K562 (cell line): Measurements from ENCODE around the gene SEH1L. TPM values are rescaled to one million over a fixed set of nuclear protein-coding genes. Genes with fewer than 3 reads are reported as not detected.

Experiments used
- CEBPG ChIP-seq, 3 experiments: fragments of 200-800 bp in 1 of 3; sonication (Bioruptor generic) in 1 of 3; sonication (generic) in 1 of 3; formaldehyde crosslinking in 1 of 3; IDR thresholded peaks in 2 of 3; conservative IDR thresholded peaks in 1 of 3; 2 replicates each; pipeline versions ENCODE4 v1.6.1 to v1.8.0; 2016 to 2022; ENCODE audit warnings: missing compliant biosample characterization in 2 of 3, missing genetic modification characterization in 2 of 3, mild to moderate bottlenecking in 1 of 3, missing genetic modification reagents in 1 of 3
- CREBBP ChIP-seq: IDR thresholded peaks from one replicate; pipeline ENCODE4 v1.6.1; 2012; ENCODE audit warnings: low read depth, mild to moderate bottlenecking, control low read depth, inconsistent platforms, low read length
- GTF2E2 ChIP-seq: fragments of 200-800 bp; sonication (Bioruptor generic); IDR thresholded peaks from 2 replicates; pipeline ENCODE4 v1.6.1; 2016; ENCODE audit warnings: missing genetic modification characterization, missing compliant biosample characterization
- MCM7 ChIP-seq, 2 experiments: fragments of 450-650 bp; IDR thresholded peaks; 2 replicates each; pipeline ENCODE4 v1.6.1; 2016 to 2018
- NCOR1 ChIP-seq: fragments of 450-650 bp; IDR thresholded peaks from 2 replicates; pipeline ENCODE4 v1.6.1; 2016; ENCODE audit warnings: mild to moderate bottlenecking, moderate library complexity
- PHF20 ChIP-seq: fragments of 450-650 bp; IDR thresholded peaks from 2 replicates; pipeline ENCODE4 v1.6.1; 2018; ENCODE audit not compliant: partially characterized antibody
- SNIP1 ChIP-seq: fragments of 450-650 bp; IDR thresholded peaks from 2 replicates; pipeline ENCODE4 v1.7.1; 2017; ENCODE audit warnings: low read depth, mild to moderate bottlenecking
- STAT5B ChIP-seq: fragments of 250-450 bp; sonication (Bioruptor Pico); IDR thresholded peaks from 2 replicates; pipeline ENCODE4 v1.8.0; 2021; ENCODE audit warnings: mild to moderate bottlenecking, inconsistent platforms
- YY1 ChIP-seq, 3 experiments: IDR thresholded peaks; 2 replicates each; pipeline ENCODE4 v1.6.1; 2011; ENCODE audit warnings: low read length in 2 of 3, mild to moderate bottlenecking in 2 of 3, moderate library complexity in 2 of 3, borderline replicate concordance in 1 of 3, control low read depth in 1 of 3, low read depth in 1 of 3; ENCODE audit not compliant: insufficient read depth in 3 of 3, insufficient replicate concordance in 2 of 3, control insufficient read depth in 1 of 3, insufficient read length in 1 of 3; ENCODE audit errors: extremely low read depth in 1 of 3
- ZNF175 ChIP-seq: fragments of 200-800 bp; sonication (Bioruptor generic); IDR thresholded peaks from 2 replicates; pipeline ENCODE4 v1.6.1; 2016; ENCODE audit warnings: low read depth, mild to moderate bottlenecking, missing genetic modification characterization, missing compliant biosample characterization
- ZNF318 ChIP-seq, 2 experiments: fragments of 450-650 bp; IDR thresholded peaks; 2 replicates each; pipeline ENCODE4 v1.6.1; 2016; ENCODE audit warnings: mild to moderate bottlenecking in 2 of 2, borderline replicate concordance in 1 of 2, low read depth in 1 of 2, moderate library complexity in 1 of 2
- ZNF589 ChIP-seq: fragments of 200-800 bp; sonication (Bioruptor generic); IDR thresholded peaks from 2 replicates; pipeline ENCODE4 v1.6.1; 2016; ENCODE audit warnings: low read depth, missing genetic modification characterization, missing compliant biosample characterization
- ZNF79 ChIP-seq: fragments of 250-450 bp; sonication (Bioruptor Pico); IDR thresholded peaks from 2 replicates; pipeline ENCODE4 v1.4.0; 2020; ENCODE audit warnings: low read depth, mild to moderate bottlenecking, moderate library complexity
- polyA plus RNA-seq, 8 experiments: library from polyadenylated mRNA; depleted of rRNA in 4 of 8; stranded (reverse) in 5 of 8; unstranded in 3 of 8; fragments of >200 nt; fragmentation: Nextera tagmentation in 2 of 8; fragmentation: Illumina TruSeq in 1 of 8; extraction: Ambion mirVana in 2 of 8; extraction: Trizol in 1 of 8; gene quantifications; 2 replicates each; pipeline versions ENCODE4 v1.2.1 to v1.2.3, GENCODE V29; 2011 to 2014; ENCODE audit warnings: inconsistent platforms in 1 of 8, missing spikeins in 1 of 8
- total RNA-seq, 7 experiments: library from RNA; depleted of rRNA in 6 of 7; stranded (reverse); fragments of >200 nt in 6 of 7; fragmentation: Illumina TruSeq in 2 of 7; extraction: Trizol in 2 of 7; gene quantifications; 2 replicates each; pipeline versions ENCODE4 v1.2.1 to v1.2.3, GENCODE V29; 2011 to 2021; ENCODE audit warnings: low replicate concordance in 1 of 7
- TF ChIP-seq, protein P1 (sequence below): fragments of 450-650 bp; IDR thresholded peaks from 2 replicates; pipeline ENCODE4 v1.6.1; 2016; ENCODE audit warnings: borderline replicate concordance
- TF ChIP-seq, protein P2 (sequence below): fragments of 450-650 bp; formaldehyde crosslinking; conservative IDR thresholded peaks from 2 replicates; pipeline ENCODE4 v1.4.0; 2022; ENCODE audit warnings: mild to moderate bottlenecking, missing genetic modification characterization

SEH1L gene
- total and polyA plus RNA-seq, 9 of the 15 experiments (the other 6 are each of a cell fraction or from before 2014, with no cell fraction given): 62.2 to 180 (median 108) TPM

- TF ChIP-seq GTF2E2: no peak
- peak in 1 of 2 experiments; percentile 81; a peak in 1 of 4 replicates for TF ChIP-seq MCM7 (IDR thresholded peaks at IDR 0.05)
- no peak for TF ChIP-seq SNIP1
- TF ChIP-seq ZNF79: no peak
- TF ChIP-seq CREBBP: no peak
- TF ChIP-seq NCOR1: 0 out of 2 replicates have a peak, but pooled peaks have one; percentile 34
- TF ChIP-seq YY1 (IDR thresholded peaks at IDR 0.05; ENCODE audit: borderline replicate concordance in 1 of 3, control insufficient read depth in 1 of 3, extremely low read depth in 1 of 3, insufficient read depth in 3 of 3, insufficient read length in 1 of 3, insufficient replicate concordance in 2 of 3, low read depth in 1 of 3, low read length in 2 of 3): no peak
- TF ChIP-seq PHF20: peak; percentile 49
- TF ChIP-seq, protein P1, sequence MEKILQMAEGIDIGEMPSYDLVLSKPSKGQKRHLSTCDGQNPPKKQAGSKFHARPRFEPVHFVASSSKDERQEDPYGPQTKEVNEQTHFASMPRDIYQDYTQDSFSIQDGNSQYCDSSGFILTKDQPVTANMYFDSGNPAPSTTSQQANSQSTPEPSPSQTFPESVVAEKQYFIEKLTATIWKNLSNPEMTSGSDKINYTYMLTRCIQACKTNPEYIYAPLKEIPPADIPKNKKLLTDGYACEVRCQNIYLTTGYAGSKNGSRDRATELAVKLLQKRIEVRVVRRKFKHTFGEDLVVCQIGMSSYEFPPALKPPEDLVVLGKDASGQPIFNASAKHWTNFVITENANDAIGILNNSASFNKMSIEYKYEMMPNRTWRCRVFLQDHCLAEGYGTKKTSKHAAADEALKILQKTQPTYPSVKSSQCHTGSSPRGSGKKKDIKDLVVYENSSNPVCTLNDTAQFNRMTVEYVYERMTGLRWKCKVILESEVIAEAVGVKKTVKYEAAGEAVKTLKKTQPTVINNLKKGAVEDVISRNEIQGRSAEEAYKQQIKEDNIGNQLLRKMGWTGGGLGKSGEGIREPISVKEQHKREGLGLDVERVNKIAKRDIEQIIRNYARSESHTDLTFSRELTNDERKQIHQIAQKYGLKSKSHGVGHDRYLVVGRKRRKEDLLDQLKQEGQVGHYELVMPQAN: peak; percentile 80
- TF ChIP-seq STAT5B: no peak
- TF ChIP-seq ZNF589: no peak
- 0 out of 2 replicates have a peak, but pooled peaks have one; percentile 40 for TF ChIP-seq CEBPG (CRISPR knock-in tag; IDR thresholded peaks at IDR 0.05)
- peak in 1 of 2 experiments; percentile 9; a peak in 1 of 4 replicates for TF ChIP-seq CEBPG (tag; conservative IDR thresholded peaks at IDR 0.05 in 1 of 2, IDR thresholded peaks at IDR 0.05 in 1 of 2)
- TF ChIP-seq, protein P2, sequence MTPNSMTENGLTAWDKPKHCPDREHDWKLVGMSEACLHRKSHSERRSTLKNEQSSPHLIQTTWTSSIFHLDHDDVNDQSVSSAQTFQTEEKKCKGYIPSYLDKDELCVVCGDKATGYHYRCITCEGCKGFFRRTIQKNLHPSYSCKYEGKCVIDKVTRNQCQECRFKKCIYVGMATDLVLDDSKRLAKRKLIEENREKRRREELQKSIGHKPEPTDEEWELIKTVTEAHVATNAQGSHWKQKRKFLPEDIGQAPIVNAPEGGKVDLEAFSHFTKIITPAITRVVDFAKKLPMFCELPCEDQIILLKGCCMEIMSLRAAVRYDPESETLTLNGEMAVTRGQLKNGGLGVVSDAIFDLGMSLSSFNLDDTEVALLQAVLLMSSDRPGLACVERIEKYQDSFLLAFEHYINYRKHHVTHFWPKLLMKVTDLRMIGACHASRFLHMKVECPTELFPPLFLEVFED: peak; percentile 98
- TF ChIP-seq ZNF318 (IDR thresholded peaks at IDR 0.05; ENCODE audit: borderline replicate concordance in 1 of 2, low read depth in 1 of 2): peak in 1 of 2 experiments; percentile 24; a peak in 1 of 4 replicates
- TF ChIP-seq ZNF175 (CRISPR knock-in tag): no peak
Measured at GRCh38 chr18:12990123-12990475, 42.3 kb downstream of the SEH1L start (continued).
